Measurements from ENCODE around the gene AGRP. TPM values are rescaled to one million over a fixed set of nuclear protein-coding genes. Genes with fewer than 3 reads are reported as not detected.

The AGRP gene
- total RNA-seq, 1 donor = not detected

GRCh38 chr16:67435758-67436164 is 47.6 kb downstream of the AGRP start:
- no peak overlapping the region for H3K4me3 ChIP-seq (ENCODE audit: low read depth, low read length)
- DNase-seq (ENCODE audit: low read depth) = no peak
- no peak for TF ChIP-seq CTCF (IDR thresholded peaks at IDR 0.05; ENCODE audit: insufficient read depth, low read depth, low read length)

- no peak overlapping the region for H3K4me3 ChIP-seq (ENCODE audit: low read depth, low read length)
- no peak for TF ChIP-seq CTCF (IDR thresholded peaks at IDR 0.05; ENCODE audit: insufficient read depth, low read depth, low read length)
- DNase-seq (ENCODE audit: low read depth) = no peak
Measured at GRCh38 chr16:67433131-67433719, 50.1 kb downstream of the AGRP start.

Other genes with a start within 250 kb of the AGRP start
- gene FHOD1, start 236.1 kb downstream of the AGRP start, total RNA-seq = 22.9 and 24.2 TPM in 2 replicates
- gene SLC9A5, start 234.6 kb downstream of the AGRP start, total RNA-seq = 1.9 and 2.2 TPM in 2 replicates
- 18.1 and 19.6 TPM in 2 replicates for gene PLEKHG4, start 204.0 kb downstream of the AGRP start, total RNA-seq
- gene KCTD19, start 156.8 kb downstream of the AGRP start, total RNA-seq = under 0.01 TPM in 1 of 2 replicates, not detected in the other
- gene LRRC36, start 156.7 kb downstream of the AGRP start, total RNA-seq = not detected in 2 replicates
- 0.86 and 0.97 TPM in 2 replicates for gene TPPP3, start 90.0 kb downstream of the AGRP start, total RNA-seq
- gene ZDHHC1, start 67.1 kb downstream of the AGRP start, total RNA-seq = 5.2 and 8.1 TPM in 2 replicates
- gene HSD11B2, start 52.4 kb downstream of the AGRP start, total RNA-seq = not detected in 2 replicates
- gene ATP6V0D1, start 2.4 kb downstream of the AGRP start, total RNA-seq = 107 and 122 TPM in 2 replicates
- 25.5 and 35.1 TPM in 2 replicates for gene RIPOR1, start 45.3 kb upstream of the AGRP start, total RNA-seq
- 26.1 and 33.7 TPM in 2 replicates for gene CTCF, start 79.0 kb upstream of the AGRP start, total RNA-seq
- under 0.01 TPM in 2 replicates for gene CARMIL2, start 161.6 kb upstream of the AGRP start, total RNA-seq
- gene ACD, start 176.7 kb upstream of the AGRP start, total RNA-seq = 15.1 and 19.3 TPM in 2 replicates
- gene PARD6A, start 177.4 kb upstream of the AGRP start, total RNA-seq = 0.97 and 2.6 TPM in 2 replicates
- 10.0 and 11.2 TPM in 2 replicates for gene ENKD1, start 183.2 kb upstream of the AGRP start, total RNA-seq
- 1.3 and 3.9 TPM in 2 replicates for gene C16orf86, start 183.3 kb upstream of the AGRP start, total RNA-seq
- gene GFOD2, start 235.8 kb upstream of the AGRP start, total RNA-seq = 13.5 and 15.5 TPM in 2 replicates

Data from fibroblast of villous mesenchyme (primary cell).